K562 (cell line): Measurements from ENCODE around the gene ZNF451. TPM values are rescaled to one million over a fixed set of nuclear protein-coding genes. Genes with fewer than 3 reads are reported as not detected.

ENCODE experiments used
- EGR1 ChIP-seq: fragments of 450-650 bp; conservative IDR thresholded peaks from 2 replicates; pipeline ENCODE4 v1.6.1; 2017; ENCODE audit warnings: mild to moderate bottlenecking
- ELF4 ChIP-seq: fragments of 450-650 bp; formaldehyde crosslinking; IDR thresholded peaks from 2 replicates; pipeline ENCODE4 v1.4.0; 2022; ENCODE audit warnings: missing genetic modification characterization
- GABPB1 ChIP-seq: sonication (generic); formaldehyde crosslinking; IDR thresholded peaks from 2 replicates; pipeline ENCODE4 v1.8.0; 2022; ENCODE audit warnings: mild to moderate bottlenecking, missing genetic modification reagents
- ZC3H8 ChIP-seq: fragments of 450-650 bp; IDR thresholded peaks from 2 replicates; pipeline ENCODE4 v1.6.1; 2017
- ZNF263 ChIP-seq: sonication (generic); formaldehyde crosslinking; IDR thresholded peaks from 2 replicates; pipeline ENCODE4 v1.8.0; 2022; ENCODE audit warnings: mild to moderate bottlenecking, missing genetic modification reagents, borderline replicate concordance
- ZNF717 ChIP-seq: fragments of 250-450 bp; sonication (Bioruptor Pico); IDR thresholded peaks from 2 replicates; pipeline ENCODE4 v1.5.0; 2021
- polyA plus RNA-seq, 8 experiments: library from polyadenylated mRNA; depleted of rRNA in 4 of 8; stranded (reverse) in 5 of 8; unstranded in 3 of 8; fragments of >200 nt; fragmentation: Nextera tagmentation in 2 of 8; fragmentation: Illumina TruSeq in 1 of 8; extraction: Ambion mirVana in 2 of 8; extraction: Trizol in 1 of 8; gene quantifications; 2 replicates each; pipeline versions ENCODE4 v1.2.1 to v1.2.3, GENCODE V29; 2011 to 2014; ENCODE audit warnings: inconsistent platforms in 1 of 8, missing spikeins in 1 of 8
- total RNA-seq, 7 experiments: library from RNA; depleted of rRNA in 6 of 7; stranded (reverse); fragments of >200 nt in 6 of 7; fragmentation: Illumina TruSeq in 2 of 7; extraction: Trizol in 2 of 7; gene quantifications; 2 replicates each; pipeline versions ENCODE4 v1.2.1 to v1.2.3, GENCODE V29; 2011 to 2021; ENCODE audit warnings: low replicate concordance in 1 of 7
- TF ChIP-seq, protein P1 (sequence below): fragments of 450-650 bp; formaldehyde crosslinking; IDR thresholded peaks from 2 replicates; pipeline ENCODE4 v1.4.0; 2020; ENCODE audit warnings: mild to moderate bottlenecking
- TF ChIP-seq, protein P2 (sequence below): sonication (generic); formaldehyde crosslinking; IDR thresholded peaks from 2 replicates; pipeline ENCODE4 v1.8.1; 2023; ENCODE audit warnings: missing genetic modification reagents, mild to moderate bottlenecking, borderline replicate concordance
- TF ChIP-seq, protein P3 (sequence below), 2 experiments: IDR thresholded peaks; 2 replicates each; pipeline ENCODE4 v1.6.1; 2012; ENCODE audit warnings: improper control_type of control experiment in 2 of 2, low read depth in 2 of 2, low read length in 2 of 2, borderline replicate concordance in 1 of 2
- TF ChIP-seq, protein P4 (sequence below), 2 experiments: fragments of 250-450 bp in 1 of 2; fragments of 450-650 bp in 1 of 2; sonication (Bioruptor Pico) in 1 of 2; IDR thresholded peaks; 2 replicates each; pipeline versions ENCODE4 v1.6.1 to v1.8.0; 2016 to 2021; ENCODE audit warnings: mild to moderate bottlenecking in 2 of 2, moderate library complexity in 2 of 2, missing compliant biosample characterization in 1 of 2, missing genetic modification characterization in 1 of 2
- TF ChIP-seq, protein P5 (sequence below): fragments of 250-450 bp; sonication (Bioruptor Pico); IDR thresholded peaks from 2 replicates; pipeline ENCODE4 v1.5.0; 2020; ENCODE audit warnings: mild to moderate bottlenecking, borderline replicate concordance
- TF ChIP-seq, protein P6 (sequence below), 3 experiments: IDR thresholded peaks in 2 of 3; conservative IDR thresholded peaks in 1 of 3; 2 replicates each; pipeline ENCODE4 v1.5.1; 2011 to 2012; ENCODE audit warnings: low read length in 3 of 3, mild to moderate bottlenecking in 3 of 3, control low read depth in 2 of 3, improper control_type of control experiment in 1 of 3, inconsistent platforms in 1 of 3, low read depth in 1 of 3, mixed read lengths in 1 of 3, moderate library complexity in 1 of 3; ENCODE audit not compliant: insufficient read depth in 2 of 3

The ZNF451 gene
- total and polyA plus RNA-seq, 9 of the 15 experiments (the other 6 are each of a cell fraction or from before 2014, with no cell fraction given) = 16.1 to 74.3 (median 38.3) TPM

DNA sequence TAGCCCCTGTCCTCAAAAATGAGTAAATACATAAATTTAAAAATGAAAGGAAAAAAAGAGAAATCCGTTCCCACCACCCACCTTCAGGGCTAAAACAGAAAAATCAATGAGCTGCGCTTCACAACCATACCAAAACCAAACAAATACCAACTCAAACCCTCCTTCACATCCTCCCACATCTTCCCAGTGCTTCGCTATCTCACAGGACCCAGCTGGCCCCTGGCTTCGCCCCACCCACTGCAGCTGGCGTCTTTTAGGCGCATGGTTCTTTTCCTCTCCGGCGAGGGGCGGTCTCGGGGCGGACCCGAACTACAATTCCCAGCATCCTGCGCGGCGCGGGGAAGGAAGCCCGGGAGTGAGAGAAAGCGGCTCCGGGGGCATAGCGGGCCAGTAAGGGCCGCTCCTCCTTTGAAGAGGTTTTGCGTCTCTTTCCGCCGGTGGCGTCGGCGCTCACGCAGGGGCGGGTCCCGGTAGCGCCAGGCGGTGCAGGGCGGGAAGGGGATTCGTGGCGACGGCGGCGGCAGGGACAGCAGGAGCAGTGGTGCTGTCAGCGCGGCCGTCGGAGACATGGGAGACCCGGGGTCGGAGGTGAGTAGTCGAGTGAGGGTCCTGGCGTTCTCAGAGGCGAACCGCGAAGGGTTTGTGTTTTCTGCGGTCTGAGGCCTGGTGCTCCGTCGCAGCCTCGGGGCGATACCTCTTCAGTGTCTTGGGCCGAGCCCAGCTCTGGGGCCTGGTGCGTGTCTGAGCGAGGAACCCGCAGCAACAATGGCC lies at the start of gene ZNF451 (continued):
- TF ChIP-seq, protein P1, sequence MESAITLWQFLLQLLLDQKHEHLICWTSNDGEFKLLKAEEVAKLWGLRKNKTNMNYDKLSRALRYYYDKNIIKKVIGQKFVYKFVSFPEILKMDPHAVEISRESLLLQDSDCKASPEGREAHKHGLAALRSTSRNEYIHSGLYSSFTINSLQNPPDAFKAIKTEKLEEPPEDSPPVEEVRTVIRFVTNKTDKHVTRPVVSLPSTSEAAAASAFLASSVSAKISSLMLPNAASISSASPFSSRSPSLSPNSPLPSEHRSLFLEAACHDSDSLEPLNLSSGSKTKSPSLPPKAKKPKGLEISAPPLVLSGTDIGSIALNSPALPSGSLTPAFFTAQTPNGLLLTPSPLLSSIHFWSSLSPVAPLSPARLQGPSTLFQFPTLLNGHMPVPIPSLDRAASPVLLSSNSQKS (CRISPR knock-in tag) = no peak
- TF ChIP-seq, protein P2, sequence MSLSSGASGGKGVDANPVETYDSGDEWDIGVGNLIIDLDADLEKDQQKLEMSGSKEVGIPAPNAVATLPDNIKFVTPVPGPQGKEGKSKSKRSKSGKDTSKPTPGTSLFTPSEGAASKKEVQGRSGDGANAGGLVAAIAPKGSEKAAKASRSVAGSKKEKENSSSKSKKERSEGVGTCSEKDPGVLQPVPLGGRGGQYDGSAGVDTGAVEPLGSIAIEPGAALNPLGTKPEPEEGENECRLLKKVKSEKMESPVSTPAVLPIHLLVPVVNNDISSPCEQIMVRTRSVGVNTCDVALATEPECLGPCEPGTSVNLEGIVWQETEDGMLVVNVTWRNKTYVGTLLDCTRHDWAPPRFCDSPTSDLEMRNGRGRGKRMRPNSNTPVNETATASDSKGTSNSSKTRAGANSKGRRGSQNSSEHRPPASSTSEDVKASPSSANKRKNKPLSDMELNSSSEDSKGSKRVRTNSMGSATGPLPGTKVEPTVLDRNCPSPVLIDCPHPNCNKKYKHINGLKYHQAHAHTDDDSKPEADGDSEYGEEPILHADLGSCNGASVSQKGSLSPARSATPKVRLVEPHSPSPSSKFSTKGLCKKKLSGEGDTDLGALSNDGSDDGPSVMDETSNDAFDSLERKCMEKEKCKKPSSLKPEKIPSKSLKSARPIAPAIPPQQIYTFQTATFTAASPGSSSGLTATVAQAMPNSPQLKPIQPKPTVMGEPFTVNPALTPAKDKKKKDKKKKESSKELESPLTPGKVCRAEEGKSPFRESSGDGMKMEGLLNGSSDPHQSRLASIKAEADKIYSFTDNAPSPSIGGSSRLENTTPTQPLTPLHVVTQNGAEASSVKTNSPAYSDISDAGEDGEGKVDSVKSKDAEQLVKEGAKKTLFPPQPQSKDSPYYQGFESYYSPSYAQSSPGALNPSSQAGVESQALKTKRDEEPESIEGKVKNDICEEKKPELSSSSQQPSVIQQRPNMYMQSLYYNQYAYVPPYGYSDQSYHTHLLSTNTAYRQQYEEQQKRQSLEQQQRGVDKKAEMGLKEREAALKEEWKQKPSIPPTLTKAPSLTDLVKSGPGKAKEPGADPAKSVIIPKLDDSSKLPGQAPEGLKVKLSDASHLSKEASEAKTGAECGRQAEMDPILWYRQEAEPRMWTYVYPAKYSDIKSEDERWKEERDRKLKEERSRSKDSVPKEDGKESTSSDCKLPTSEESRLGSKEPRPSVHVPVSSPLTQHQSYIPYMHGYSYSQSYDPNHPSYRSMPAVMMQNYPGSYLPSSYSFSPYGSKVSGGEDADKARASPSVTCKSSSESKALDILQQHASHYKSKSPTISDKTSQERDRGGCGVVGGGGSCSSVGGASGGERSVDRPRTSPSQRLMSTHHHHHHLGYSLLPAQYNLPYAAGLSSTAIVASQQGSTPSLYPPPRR (CRISPR knock-in tag) = no peak
- TF ChIP-seq ELF4 (peak; percentile 69; the same call in 1 of the 2 replicates), EGR1 (peak; percentile 90), ZNF263 (no peak), ZC3H8 (no peak), ZNF717 (CRISPR knock-in tag) (no peak), GABPB1 (CRISPR knock-in tag) (peak; percentile 88)
- TF ChIP-seq, protein P3, sequence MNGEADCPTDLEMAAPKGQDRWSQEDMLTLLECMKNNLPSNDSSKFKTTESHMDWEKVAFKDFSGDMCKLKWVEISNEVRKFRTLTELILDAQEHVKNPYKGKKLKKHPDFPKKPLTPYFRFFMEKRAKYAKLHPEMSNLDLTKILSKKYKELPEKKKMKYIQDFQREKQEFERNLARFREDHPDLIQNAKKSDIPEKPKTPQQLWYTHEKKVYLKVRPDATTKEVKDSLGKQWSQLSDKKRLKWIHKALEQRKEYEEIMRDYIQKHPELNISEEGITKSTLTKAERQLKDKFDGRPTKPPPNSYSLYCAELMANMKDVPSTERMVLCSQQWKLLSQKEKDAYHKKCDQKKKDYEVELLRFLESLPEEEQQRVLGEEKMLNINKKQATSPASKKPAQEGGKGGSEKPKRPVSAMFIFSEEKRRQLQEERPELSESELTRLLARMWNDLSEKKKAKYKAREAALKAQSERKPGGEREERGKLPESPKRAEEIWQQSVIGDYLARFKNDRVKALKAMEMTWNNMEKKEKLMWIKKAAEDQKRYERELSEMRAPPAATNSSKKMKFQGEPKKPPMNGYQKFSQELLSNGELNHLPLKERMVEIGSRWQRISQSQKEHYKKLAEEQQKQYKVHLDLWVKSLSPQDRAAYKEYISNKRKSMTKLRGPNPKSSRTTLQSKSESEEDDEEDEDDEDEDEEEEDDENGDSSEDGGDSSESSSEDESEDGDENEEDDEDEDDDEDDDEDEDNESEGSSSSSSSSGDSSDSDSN (IDR thresholded peaks at IDR 0.05; ENCODE audit: borderline replicate concordance in 1 of 2, low read depth in 2 of 2, low read length in 2 of 2) = 0 out of 4 replicates have a peak, but pooled peaks have one; percentile 59 to 64
- TF ChIP-seq, protein P4, sequence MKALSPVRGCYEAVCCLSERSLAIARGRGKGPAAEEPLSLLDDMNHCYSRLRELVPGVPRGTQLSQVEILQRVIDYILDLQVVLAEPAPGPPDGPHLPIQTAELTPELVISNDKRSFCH (CRISPR knock-in tag; IDR thresholded peaks at IDR 0.05) = no peak
- TF ChIP-seq, protein P4 (tag; IDR thresholded peaks at IDR 0.05) = no peak
- TF ChIP-seq, protein P5, sequence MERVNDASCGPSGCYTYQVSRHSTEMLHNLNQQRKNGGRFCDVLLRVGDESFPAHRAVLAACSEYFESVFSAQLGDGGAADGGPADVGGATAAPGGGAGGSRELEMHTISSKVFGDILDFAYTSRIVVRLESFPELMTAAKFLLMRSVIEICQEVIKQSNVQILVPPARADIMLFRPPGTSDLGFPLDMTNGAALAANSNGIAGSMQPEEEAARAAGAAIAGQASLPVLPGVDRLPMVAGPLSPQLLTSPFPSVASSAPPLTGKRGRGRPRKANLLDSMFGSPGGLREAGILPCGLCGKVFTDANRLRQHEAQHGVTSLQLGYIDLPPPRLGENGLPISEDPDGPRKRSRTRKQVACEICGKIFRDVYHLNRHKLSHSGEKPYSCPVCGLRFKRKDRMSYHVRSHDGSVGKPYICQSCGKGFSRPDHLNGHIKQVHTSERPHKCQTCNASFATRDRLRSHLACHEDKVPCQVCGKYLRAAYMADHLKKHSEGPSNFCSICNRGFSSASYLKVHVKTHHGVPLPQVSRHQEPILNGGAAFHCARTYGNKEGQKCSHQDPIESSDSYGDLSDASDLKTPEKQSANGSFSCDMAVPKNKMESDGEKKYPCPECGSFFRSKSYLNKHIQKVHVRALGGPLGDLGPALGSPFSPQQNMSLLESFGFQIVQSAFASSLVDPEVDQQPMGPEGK (CRISPR knock-in tag) = no peak
- TF ChIP-seq, protein P6, sequence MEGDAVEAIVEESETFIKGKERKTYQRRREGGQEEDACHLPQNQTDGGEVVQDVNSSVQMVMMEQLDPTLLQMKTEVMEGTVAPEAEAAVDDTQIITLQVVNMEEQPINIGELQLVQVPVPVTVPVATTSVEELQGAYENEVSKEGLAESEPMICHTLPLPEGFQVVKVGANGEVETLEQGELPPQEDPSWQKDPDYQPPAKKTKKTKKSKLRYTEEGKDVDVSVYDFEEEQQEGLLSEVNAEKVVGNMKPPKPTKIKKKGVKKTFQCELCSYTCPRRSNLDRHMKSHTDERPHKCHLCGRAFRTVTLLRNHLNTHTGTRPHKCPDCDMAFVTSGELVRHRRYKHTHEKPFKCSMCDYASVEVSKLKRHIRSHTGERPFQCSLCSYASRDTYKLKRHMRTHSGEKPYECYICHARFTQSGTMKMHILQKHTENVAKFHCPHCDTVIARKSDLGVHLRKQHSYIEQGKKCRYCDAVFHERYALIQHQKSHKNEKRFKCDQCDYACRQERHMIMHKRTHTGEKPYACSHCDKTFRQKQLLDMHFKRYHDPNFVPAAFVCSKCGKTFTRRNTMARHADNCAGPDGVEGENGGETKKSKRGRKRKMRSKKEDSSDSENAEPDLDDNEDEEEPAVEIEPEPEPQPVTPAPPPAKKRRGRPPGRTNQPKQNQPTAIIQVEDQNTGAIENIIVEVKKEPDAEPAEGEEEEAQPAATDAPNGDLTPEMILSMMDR (IDR thresholded peaks at IDR 0.05 in 2 of 3, conservative IDR thresholded peaks at IDR 0.05 in 1 of 3; ENCODE audit: insufficient read depth in 2 of 3, low read depth in 1 of 3, low read length in 3 of 3) = peak in 1 of 3 experiments; percentile 8; a peak in 1 of 6 replicates
